HG03064 (cell line): ENCODE measurements around the gene SHC3.

ENCODE experiments used
- ATAC-seq: cut with Tn5 transposase; IDR thresholded peaks from one replicate; pipeline ENCODE4 v1.9.1; 2021; ENCODE audit warnings: low read depth; ENCODE audit not compliant: unreplicated experiment

SHC3 gene

DNA sequence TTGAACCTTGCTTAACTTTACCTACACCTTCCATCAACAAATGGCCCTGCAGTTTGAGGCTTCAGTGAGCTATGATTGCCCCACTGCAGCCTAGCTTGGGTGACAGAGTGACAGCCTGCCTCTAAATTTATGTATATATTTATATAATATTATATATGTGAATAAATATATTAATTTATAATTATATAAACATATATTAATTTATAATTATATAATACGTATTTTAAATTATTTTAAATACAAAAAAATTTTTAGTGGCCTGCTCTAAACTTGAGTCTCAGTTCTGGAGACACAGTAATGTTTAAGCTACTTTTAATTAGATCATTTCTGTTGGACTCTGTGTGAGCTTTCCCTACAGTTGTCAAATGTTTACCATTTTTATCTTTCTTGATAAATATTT is 9.3 kb upstream of the SHC3 start:
- no peak for ATAC-seq

GRCh38 chr9:89187541-89187940 is 8.9 kb upstream of the SHC3 start:
- no peak for ATAC-seq

- ATAC-seq: no peak
Observed at GRCh38 chr9:89186960-89187359, 8.3 kb upstream of the SHC3 start.

GRCh38 chr9:89185980-89186379 is 7.4 kb upstream of the SHC3 start:
- no peak for ATAC-seq

GRCh38 chr9:89183146-89183545 is 4.5 kb upstream of the SHC3 start:
- ATAC-seq: no peak

DNA sequence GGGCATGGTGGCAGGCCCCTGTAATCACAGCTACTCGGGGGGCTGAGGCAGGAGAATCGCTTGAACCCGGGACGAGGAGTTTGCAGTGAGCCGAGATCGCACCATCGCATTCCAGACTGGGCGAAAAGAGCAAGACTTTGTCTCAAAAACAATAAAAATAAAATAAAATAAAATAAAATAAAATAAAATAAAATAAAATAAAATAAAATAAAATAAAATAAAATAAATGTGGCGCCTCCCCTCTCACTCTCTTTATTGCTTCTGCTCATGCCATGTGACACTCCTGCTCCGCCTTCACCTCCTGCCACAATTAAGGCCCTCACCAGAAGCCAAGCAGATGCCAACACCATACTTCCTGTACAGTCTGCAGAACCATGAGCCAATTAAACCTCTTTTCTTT is 3.8 kb upstream of the SHC3 start:
- no peak for ATAC-seq

DNA sequence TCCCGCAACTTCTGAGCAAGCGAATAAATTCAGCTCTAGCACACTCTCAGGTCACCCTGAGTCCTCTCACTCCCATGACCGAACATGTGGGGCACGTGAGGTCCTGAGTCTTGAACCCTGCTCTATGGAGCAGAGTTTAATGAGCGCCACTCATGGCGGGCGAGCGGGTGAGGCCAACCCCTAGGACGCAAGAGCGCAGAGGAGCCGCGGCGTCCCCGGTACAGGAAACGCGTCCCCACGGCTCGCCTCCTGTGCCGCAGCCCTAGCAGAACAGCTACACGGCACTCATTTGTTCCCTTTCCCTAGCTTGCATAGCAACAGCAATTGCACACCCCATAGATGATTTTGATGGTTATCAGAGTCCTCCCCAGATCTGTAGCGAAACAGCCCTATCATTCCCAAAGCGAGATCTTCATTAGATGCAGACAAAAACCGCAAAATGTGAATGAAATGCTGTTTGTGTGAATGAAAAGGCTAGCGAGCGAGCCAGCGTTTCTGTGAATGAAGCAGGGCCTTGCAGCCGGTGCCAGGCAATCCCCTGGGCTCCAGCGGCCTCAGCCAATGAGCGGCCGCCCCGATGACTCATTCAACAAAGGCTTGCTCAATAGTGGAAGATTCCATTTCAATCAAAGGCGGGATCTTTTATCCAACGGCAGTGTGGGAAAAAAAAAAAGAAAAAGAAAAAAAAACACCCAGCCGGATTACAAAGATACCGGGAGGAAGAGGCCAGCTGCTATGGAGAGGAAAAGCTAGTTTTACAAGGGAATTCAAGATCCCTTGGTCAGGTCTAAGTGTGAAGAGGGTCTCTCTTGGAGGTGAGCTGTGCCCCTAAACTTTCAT is 1.5 kb upstream of the SHC3 start:
- ATAC-seq: no peak

DNA sequence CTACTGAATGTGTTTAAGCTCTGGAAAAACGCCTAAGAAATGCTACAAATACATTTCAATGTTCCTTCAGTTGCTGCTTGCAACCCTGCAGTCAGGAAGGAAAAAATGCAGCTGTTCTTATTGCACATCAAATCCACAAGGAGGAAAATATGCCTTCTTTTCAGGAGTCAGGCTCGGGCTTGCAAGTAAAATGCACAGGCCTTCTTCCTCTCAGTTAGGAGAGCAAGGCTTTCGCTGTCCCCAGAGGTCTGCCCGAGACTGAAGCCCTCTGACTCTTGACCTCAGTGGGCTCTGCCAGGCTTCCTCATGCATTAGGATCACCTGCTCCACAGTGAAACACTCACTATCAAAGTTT is 899 bp upstream of the SHC3 start:
- ATAC-seq: no peak

GRCh38 chr9:89178830-89179539 is 367 bp upstream of the SHC3 start:
- ATAC-seq: no peak

GRCh38 chr9:89177012-89177943 is 1.3 kb downstream of the SHC3 start:
- ATAC-seq: no peak

GRCh38 chr9:89175828-89176261 is 2.8 kb downstream of the SHC3 start:
- no peak for ATAC-seq

DNA sequence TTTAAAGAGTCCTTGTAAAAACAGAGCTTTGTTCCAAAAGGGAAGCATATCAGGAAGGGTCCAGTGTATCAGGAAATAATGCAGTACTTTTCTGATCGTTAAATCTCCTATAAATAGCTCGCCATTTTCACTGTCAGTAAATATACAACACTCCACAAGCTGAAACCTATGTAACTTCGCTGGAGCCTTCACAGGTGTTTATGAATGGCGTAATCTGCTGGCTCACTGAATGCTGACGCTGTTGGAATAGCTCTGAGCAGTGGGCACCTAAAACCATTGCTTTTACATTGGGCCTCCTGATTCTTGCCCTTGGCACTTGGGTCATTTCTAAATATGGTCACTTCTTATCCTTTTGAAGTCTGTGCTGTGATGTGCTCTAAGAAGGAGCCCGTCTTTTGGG is 4.3 kb downstream of the SHC3 start:
- no peak for ATAC-seq

GRCh38 chr9:89173072-89173471 is 5.5 kb downstream of the SHC3 start:
- ATAC-seq: no peak

GRCh38 chr9:89172398-89172797 is 6.2 kb downstream of the SHC3 start:
- ATAC-seq: no peak

DNA sequence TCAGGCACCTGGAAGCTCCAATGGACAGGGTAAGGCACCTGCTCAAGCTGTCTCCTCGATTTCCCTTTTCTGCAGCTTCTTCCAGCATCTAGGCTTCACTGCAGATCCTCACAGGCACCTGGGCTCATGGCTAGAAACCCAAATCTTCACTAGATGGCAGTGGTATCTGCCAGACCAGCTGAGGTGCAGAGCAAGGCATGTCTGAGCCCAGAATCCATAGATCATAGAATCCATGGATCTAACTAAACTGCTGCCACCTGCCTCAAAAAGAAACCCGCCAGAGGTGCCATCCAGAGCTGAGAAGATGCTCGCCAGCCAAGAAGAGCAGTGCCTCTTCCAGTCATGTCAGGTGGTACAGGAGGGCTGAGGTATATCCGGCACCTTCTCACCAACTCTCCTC is 6.9 kb downstream of the SHC3 start:
- ATAC-seq: no peak

- no peak for ATAC-seq
Observed at GRCh38 chr9:89171231-89171630, 7.4 kb downstream of the SHC3 start.

GRCh38 chr9:89168901-89169813 is 9.5 kb downstream of the SHC3 start:
- ATAC-seq: no peak

DNA sequence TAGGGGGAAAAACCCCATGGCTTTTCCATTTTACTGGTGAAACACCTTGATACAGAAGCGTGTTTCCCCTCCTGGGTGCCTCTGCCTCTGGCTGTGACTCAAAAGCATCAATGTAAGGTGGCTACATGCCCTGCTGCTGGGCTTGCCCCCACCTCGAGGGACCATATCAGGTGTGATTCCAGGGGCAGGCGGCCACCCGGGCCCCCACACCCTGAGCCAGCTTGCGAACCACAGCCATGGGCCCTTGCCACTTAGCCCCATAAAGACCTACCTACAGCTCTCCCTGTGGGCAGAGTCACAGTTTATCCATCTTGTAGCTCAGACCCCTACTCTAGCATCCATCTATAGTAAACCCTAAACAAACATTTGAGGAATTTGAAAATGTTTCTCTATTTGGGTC is 10.8 kb downstream of the SHC3 start:
- ATAC-seq: no peak

GRCh38 chr9:89166852-89167251 is 11.8 kb downstream of the SHC3 start:
- no peak for ATAC-seq

DNA sequence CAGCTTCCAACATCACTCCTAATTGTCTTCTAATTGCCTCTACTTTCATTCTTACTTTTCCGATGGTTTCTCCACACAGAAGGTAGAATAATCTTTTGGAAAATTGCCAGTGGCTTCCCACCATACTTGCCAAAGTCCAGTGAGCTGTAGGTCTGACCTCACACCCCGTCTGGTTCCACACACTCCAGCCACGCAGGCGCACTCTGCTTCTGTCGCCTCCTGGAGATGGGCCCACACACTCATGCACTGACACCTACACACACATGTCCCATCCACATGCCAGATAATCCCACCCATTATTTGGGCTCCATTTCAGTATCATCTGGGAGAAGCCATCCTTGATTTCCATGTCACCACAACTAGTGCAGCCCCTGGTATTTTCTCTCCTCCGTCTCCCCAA is 12.7 kb downstream of the SHC3 start:
- no peak for ATAC-seq
